NB4 (cell line): Measurements from ENCODE around the gene GLP1R.

ENCODE experiments used
- POLR2A ChIP-seq: IDR thresholded peaks from 2 replicates; pipeline ENCODE4 v1.6.1; 2011; ENCODE audit warnings: mild to moderate bottlenecking; ENCODE audit not compliant: insufficient read length; ENCODE audit errors: extremely low read depth
- TF ChIP-seq, protein P1 (sequence below): IDR thresholded peaks from one replicate; pipeline ENCODE4 v1.5.1; 2012; ENCODE audit warnings: low read depth, low read length

DNA sequence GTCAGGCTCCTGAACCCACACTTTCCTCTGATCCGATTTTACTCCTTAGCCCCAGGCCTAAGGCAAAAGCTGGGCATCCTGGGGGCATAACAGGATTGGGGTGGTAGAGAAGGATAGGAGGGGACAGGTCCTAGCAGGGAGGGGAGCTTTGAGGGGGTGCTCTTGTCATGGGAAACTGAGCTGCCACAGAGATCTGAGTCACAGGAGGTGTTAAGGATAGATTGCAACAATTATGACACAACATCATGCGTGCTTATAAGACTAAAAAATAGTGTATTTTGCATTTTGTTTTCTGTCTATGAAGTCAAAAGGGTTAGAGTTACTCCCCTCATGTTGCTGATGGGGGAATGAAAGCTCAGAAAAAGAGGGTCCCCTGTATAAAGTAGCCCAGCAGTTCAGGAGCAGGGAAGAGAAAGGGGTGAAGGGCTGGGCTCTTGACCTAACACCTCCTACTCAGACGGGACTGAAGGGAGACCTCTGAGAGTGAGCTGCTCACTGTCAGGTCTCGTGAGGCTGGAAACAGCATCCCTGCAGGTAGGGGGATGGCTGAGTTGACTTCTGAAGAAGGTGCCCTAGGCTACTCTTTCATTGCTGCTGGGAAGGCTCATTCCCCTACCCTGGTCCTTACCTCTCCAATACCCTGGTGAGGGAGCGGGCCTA lies 2.0 kb downstream of the GLP1R start:
- no peak for TF ChIP-seq POLR2A
- TF ChIP-seq, protein P1, sequence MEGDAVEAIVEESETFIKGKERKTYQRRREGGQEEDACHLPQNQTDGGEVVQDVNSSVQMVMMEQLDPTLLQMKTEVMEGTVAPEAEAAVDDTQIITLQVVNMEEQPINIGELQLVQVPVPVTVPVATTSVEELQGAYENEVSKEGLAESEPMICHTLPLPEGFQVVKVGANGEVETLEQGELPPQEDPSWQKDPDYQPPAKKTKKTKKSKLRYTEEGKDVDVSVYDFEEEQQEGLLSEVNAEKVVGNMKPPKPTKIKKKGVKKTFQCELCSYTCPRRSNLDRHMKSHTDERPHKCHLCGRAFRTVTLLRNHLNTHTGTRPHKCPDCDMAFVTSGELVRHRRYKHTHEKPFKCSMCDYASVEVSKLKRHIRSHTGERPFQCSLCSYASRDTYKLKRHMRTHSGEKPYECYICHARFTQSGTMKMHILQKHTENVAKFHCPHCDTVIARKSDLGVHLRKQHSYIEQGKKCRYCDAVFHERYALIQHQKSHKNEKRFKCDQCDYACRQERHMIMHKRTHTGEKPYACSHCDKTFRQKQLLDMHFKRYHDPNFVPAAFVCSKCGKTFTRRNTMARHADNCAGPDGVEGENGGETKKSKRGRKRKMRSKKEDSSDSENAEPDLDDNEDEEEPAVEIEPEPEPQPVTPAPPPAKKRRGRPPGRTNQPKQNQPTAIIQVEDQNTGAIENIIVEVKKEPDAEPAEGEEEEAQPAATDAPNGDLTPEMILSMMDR, result no peak
